Measurements from ENCODE around the gene ARHGAP35. TPM values are rescaled to one million over a fixed set of nuclear protein-coding genes. Genes with fewer than 3 reads are reported as not detected.
A peak's percentile ranks its signal among the peaks of the same experiment; 100 is the strongest.

ARHGAP35 gene
- total RNA-seq, 1 donor from 2014 or later = 71.1 TPM

- no peak overlapping the region for H3K27ac Mint-ChIP-seq (ENCODE audit: unreplicated experiment)
- DNase-seq (ENCODE audit: low spot score) = peak; percentile 4
- H3K4me3 Mint-ChIP-seq (ENCODE audit: unreplicated experiment) = no peak overlapping the region
- TF ChIP-seq, protein P1, sequence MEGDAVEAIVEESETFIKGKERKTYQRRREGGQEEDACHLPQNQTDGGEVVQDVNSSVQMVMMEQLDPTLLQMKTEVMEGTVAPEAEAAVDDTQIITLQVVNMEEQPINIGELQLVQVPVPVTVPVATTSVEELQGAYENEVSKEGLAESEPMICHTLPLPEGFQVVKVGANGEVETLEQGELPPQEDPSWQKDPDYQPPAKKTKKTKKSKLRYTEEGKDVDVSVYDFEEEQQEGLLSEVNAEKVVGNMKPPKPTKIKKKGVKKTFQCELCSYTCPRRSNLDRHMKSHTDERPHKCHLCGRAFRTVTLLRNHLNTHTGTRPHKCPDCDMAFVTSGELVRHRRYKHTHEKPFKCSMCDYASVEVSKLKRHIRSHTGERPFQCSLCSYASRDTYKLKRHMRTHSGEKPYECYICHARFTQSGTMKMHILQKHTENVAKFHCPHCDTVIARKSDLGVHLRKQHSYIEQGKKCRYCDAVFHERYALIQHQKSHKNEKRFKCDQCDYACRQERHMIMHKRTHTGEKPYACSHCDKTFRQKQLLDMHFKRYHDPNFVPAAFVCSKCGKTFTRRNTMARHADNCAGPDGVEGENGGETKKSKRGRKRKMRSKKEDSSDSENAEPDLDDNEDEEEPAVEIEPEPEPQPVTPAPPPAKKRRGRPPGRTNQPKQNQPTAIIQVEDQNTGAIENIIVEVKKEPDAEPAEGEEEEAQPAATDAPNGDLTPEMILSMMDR (IDR thresholded peaks at IDR 0.05; ENCODE audit: unreplicated experiment) = no peak
- H3K9me3 Mint-ChIP-seq (ENCODE audit: unreplicated experiment) = no peaks in the 10 kb centered on the region
- peaks cover under 1% of the 10 kb centered on the region for H3K36me3 Mint-ChIP-seq (ENCODE audit: low read depth, unreplicated experiment)
- H3K27me3 Mint-ChIP-seq (ENCODE audit: unreplicated experiment) = peaks cover under 1% of the 10 kb centered on the region
- H3K4me1 Mint-ChIP-seq (ENCODE audit: unreplicated experiment) = peaks cover 24% of the 10 kb centered on the region
These were observed 37.9 kb downstream of the ARHGAP35 start for GRCh38 chr19:46898731-46899130.

DNA sequence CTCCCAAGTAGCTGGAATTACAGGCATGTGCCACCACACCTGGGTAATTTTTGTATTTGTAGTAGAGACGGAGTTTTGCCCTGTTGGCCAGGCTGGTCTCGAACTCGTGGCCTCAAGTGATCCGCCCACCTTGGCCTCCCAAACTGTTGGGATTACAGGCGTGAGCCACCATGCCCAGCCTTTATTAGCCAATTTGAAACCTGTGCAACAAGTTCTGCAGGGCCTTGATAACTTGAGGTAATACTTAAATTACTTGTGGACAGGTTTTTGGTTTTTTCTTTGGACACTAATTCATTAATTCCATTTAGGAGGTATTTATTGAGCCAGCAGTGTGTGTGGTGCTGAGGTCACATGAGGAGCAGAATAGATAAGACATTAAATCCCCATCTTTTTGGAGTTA is 39.5 kb downstream of the ARHGAP35 start:
- peaks cover 1% of the 10 kb centered on the region for H3K27me3 Mint-ChIP-seq (ENCODE audit: unreplicated experiment)
- no peak for DNase-seq (ENCODE audit: low spot score)
- TF ChIP-seq, protein P1 (IDR thresholded peaks at IDR 0.05; ENCODE audit: unreplicated experiment) = no peak
- H3K27ac Mint-ChIP-seq (ENCODE audit: unreplicated experiment) = no peak overlapping the region
- H3K36me3 Mint-ChIP-seq (ENCODE audit: low read depth, unreplicated experiment) = peaks cover 5% of the 10 kb centered on the region
- H3K4me3 Mint-ChIP-seq (ENCODE audit: unreplicated experiment) = no peak overlapping the region
- no peaks in the 10 kb centered on the region for H3K9me3 Mint-ChIP-seq (ENCODE audit: unreplicated experiment)
- H3K4me1 Mint-ChIP-seq (ENCODE audit: unreplicated experiment) = peaks cover 36% of the 10 kb centered on the region

GRCh38 chr19:46901701-46902401 is 41.1 kb downstream of the ARHGAP35 start:
- H3K36me3 Mint-ChIP-seq (ENCODE audit: low read depth, unreplicated experiment) = peaks cover 5% of the 10 kb centered on the region
- H3K27me3 Mint-ChIP-seq (ENCODE audit: unreplicated experiment) = peaks cover 1% of the 10 kb centered on the region
- no peak overlapping the region for H3K4me3 Mint-ChIP-seq (ENCODE audit: unreplicated experiment)
- TF ChIP-seq, protein P1 (IDR thresholded peaks at IDR 0.05; ENCODE audit: unreplicated experiment) = no peak
- peaks cover 36% of the 10 kb centered on the region for H3K4me1 Mint-ChIP-seq (ENCODE audit: unreplicated experiment)
- H3K27ac Mint-ChIP-seq (ENCODE audit: unreplicated experiment) = no peak overlapping the region
- no peaks in the 10 kb centered on the region for H3K9me3 Mint-ChIP-seq (ENCODE audit: unreplicated experiment)
- no peak for DNase-seq (ENCODE audit: low spot score)

GRCh38 chr19:46902402-46902766 is 41.6 kb downstream of the ARHGAP35 start:
- peaks cover 5% of the 10 kb centered on the region for H3K36me3 Mint-ChIP-seq (ENCODE audit: low read depth, unreplicated experiment)
- no peak overlapping the region for H3K4me3 Mint-ChIP-seq (ENCODE audit: unreplicated experiment)
- no peaks in the 10 kb centered on the region for H3K9me3 Mint-ChIP-seq (ENCODE audit: unreplicated experiment)
- peaks cover 1% of the 10 kb centered on the region for H3K27me3 Mint-ChIP-seq (ENCODE audit: unreplicated experiment)
- DNase-seq (ENCODE audit: low spot score) = no peak
- no peak overlapping the region for H3K27ac Mint-ChIP-seq (ENCODE audit: unreplicated experiment)
- TF ChIP-seq, protein P1 (IDR thresholded peaks at IDR 0.05; ENCODE audit: unreplicated experiment) = no peak
- H3K4me1 Mint-ChIP-seq (ENCODE audit: unreplicated experiment) = peaks cover 36% of the 10 kb centered on the region

DNA sequence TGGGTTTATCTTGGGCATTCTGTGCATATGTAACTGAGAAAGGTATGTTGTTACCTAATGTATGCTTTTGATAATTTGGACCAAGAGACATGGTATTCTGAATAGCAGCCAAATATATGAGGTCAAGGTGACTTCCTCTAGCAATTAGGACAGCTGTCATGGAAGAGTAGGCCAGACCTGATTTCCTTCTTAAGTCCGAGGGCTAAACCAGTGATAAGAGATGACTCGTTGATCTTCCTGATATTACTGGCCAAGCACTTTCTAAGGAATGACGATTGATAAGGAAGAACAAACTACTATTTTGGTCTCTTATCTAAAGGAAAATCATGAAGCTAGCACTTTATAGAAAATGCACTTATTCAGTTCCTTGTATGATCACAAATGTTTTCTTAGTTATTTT is 42.7 kb downstream of the ARHGAP35 start:
- Mint-ChIP-seq H3K4me1 (ENCODE audit: unreplicated experiment) (peaks cover 35% of the 10 kb centered on the region), H3K27ac (ENCODE audit: unreplicated experiment) (no peak overlapping the region), H3K36me3 (ENCODE audit: low read depth, unreplicated experiment) (peaks cover 5% of the 10 kb centered on the region), H3K4me3 (ENCODE audit: unreplicated experiment) (no peak overlapping the region), H3K9me3 (ENCODE audit: unreplicated experiment) (no peaks in the 10 kb centered on the region), H3K27me3 (ENCODE audit: unreplicated experiment) (peaks cover 1% of the 10 kb centered on the region)
- no peak for DNase-seq (ENCODE audit: low spot score)
- TF ChIP-seq, protein P1 (IDR thresholded peaks at IDR 0.05; ENCODE audit: unreplicated experiment) = no peak

Measured in endothelial cell (in vitro differentiated cells).